GM18861 (cell line): Measurements from ENCODE around the gene SUSD5.
"Not testable (repeated sequence)": the region's sequence is repeated elsewhere in the genome, so short reads cannot be mapped to it uniquely, and the experiment has no call there.

ENCODE experiments used
- ATAC-seq: cut with Tn5 transposase; IDR thresholded peaks from one replicate; pipeline ENCODE4 v1.9.1; 2021; ENCODE audit not compliant: unreplicated experiment

The SUSD5 gene

DNA sequence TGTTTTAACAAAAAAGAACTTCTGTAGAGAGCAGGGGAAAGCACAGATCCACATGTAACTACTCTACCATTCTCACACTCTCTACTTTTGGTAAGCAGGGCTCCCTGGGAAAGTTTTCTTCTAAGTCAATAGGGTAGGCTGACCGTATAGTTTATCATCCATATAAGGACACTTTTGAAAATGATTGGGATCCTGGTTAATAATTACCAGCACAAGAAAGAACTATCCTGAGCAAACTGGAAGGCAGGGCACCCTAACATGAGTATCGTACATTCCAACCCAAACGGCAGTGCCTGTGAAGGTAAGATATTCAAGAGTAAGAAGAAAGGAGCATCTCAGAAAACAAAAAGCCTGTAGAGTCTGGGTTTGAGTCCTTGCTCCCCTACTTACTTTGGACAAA lies 22.1 kb downstream of the SUSD5 start:
- no peak for ATAC-seq

DNA sequence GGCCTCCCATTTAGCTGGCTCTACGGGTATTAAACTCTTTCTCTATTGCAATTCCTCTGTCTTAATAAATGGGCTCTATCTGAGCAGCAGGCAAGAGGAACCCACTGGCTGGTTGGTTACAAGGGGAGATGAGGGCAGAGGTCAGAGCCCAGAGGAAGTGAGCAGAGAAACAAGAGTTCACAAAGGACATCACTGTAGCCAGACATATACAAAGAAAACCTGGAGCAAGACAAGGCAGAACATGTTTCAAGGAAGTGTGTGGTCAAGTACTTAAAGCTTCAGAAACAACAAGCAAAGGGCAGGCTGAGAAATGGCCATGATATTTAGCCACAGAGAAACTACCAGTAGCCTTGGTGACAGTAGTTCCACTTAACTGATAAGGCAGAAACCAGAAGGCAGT lies 24.3 kb downstream of the SUSD5 start:
- no peak for ATAC-seq

DNA sequence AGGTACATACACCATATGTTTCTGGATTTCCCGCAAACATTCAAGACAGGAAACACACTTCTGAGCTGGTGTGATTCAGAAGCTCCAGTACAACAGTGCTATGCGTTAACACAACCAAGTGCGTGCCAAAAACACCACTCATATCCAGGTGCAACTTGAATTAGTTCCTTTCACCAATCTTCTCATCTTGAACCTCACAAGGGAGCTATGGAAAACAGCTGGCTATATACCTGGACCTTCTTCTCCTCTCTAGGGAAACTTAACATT lies 31.3 kb downstream of the SUSD5 start:
- no peak for ATAC-seq

DNA sequence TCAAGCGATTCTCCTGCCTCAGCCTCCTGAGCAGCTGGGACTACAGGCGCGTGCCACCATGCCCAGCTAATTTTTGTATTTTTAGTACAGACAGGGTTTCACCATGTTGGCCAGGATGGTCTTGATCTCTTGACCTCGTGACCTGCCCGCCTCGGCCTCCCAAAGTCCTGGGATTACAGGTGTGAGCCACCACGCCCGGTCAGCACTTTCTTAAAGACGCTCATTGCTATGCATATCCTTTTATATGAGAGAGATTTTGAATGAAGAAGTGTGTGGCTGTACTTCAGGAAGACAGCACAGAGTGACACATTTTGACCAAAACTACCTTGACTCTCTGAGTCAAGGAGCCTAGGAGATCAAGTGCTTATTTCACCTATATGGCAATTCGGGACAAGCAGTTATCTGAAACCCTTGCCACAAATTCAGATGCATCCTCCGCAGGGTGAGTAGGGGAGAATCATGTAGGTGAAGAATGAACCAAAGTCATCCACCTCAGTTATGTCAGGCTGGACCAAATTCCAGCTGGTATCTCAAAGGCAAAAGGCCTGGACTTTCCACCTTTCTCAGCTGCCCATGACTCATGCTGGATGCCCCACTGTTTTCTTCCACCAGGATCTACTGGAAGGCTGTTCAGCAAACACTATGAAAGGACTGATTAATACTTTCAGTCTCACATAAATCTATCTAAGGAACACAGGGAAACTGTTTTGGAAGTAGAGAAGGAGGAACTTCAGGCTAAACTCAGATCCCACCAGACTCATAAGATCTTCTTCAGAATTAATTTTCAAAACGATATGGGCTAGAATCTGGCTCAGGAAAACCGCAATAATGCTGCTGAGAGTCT lies 31.9 kb downstream of the SUSD5 start:
- ATAC-seq = no peak

DNA sequence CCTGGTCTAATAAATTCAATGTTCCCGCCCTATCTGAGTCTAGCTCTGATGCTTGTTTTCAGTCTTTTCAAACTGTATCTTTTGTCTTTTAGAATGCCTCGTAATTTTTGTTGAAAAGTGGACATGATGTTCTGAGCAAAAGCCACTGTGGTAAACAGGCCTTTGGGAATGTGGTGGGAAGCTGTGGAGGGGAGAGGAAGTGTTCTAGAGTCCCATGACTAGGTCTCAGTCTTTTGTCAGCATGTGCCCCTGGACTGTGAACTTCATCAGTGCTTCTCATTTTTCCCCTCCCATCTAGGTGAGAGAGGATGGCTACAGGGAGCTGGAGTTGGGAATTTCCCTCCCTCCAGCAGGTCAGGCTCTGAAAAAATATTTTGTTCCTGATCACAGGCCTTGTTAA lies 33.7 kb downstream of the SUSD5 start:
- ATAC-seq = no peak

DNA sequence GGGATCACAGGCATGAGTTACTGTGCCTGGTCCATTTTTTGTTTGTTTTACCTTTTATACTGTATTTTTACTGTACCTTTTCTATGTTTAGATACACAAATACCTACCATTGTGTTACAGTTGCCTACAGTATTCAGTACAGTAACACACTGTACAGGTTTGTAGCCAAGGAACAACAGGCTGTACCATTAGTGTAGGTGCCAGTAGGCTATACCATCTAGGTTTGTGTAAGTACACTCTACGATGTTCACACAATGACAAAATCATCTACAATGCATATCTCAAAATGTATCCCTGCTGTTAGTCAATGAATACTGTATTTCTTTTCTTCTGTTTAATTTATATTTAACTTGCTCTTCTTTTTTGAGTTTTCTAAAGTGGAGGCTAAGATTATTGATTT lies 37.0 kb downstream of the SUSD5 start:
- not testable (repeated sequence) for ATAC-seq

DNA sequence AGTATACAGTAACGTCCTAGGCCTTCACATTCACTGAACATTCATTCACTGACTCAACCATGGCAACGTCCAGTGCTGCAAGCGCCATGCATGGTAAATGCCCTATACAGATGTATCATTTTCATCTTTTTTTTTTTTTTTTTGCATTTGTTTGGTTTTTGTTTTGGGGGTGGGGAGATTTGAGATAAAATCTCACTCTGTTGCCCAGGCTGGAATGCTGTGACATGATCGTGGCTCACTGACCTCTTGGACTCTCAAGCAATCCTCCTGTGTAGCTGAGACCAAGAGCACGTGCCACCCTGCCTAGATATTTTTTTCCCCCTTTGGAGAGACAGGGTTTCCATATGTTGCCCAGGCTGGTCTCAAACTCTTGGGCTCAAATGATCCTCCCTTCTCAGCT lies 37.4 kb downstream of the SUSD5 start:
- ATAC-seq = no peak

DNA sequence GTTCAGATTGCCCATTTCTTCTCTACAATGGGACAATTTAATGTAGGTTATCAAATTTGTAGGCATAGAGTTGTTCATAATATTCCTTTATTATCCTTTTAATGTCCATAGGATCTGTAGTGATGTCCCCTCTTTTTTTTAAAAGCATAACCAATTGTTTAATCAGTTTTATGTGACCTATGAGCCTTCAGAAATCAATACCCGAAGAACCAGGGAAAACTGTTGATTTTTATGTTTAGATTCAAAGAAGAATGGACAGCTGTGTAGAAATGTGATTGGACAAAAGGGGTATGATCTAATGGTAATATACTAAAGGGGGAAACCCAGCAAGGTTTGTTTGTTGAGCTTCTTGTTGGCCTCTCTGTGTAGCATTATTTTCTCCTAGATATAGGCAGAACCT lies 39.5 kb downstream of the SUSD5 start:
- no peak for ATAC-seq

DNA sequence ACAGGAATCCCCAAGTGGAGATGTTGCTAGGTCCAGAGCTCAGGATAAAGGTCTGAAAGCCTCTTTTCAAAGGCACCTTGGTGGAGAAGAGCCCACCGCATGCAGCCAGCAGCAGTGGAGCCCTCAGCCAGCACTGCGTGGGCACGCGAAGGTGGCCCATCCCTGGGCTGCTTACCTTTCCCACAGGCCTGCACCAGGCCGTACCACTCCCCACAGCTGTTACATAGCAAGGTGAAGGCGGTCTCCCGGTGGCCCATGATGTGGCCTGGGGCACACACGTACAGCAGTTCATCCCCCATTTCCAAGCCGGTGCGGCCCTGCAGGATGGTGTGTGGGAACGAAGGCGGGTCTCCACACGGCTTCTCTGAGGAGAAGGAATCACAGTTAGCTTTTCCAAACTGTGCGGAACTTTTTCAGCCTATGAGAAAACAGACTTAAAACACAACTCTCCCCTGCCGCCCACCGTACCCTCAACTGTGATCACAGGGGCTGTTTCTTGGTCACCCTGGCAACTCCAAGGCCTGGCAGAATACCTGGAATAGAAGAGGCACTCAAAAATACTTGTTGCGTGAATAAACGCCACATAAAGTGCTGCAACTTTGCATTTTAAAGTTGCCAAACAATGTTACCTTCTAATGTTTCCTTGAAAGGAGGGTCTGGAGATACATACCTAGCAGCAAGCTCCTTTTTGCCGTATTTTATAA lies 43.7 kb downstream of the SUSD5 start:
- ATAC-seq = no peak

DNA sequence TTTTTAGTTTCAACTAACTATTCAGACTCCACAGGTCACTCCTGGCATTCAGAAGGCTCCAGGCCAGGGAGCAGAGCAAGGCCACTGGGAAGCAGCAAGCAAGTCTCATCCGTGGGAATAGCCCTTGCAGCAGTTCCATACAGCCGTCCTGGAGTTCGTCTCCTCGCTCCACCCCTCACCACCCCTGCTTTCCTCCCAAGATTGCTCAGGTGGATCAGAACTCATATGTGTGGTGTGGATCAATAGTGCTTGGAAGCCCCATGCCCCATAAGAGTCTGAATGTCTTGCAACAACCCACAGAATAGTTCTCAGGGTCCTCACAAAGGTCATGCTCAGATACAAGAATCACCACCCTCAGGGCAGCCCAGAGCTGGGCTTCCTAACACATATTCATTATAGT lies 44.5 kb downstream of the SUSD5 start:
- ATAC-seq = no peak

DNA sequence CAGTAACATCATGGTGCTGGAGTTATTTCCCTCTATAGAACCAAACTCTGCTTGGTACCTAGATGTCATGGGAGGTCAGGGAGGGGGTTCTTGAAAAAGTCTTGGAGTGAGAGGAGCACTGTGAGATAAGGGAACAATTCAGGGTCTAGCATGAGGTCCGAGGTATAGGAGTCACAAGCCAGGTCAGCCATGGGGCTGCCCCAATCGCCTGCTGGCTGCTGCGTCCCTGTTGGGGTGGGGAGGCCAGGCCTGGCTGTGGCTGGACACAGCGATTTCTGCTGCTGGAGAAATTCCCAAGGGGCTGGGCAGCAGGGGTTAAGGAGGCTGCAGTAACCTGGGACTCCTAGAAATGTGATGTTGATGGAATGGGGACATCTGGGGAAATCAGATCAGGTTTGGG lies 44.9 kb downstream of the SUSD5 start:
- ATAC-seq = no peak

DNA sequence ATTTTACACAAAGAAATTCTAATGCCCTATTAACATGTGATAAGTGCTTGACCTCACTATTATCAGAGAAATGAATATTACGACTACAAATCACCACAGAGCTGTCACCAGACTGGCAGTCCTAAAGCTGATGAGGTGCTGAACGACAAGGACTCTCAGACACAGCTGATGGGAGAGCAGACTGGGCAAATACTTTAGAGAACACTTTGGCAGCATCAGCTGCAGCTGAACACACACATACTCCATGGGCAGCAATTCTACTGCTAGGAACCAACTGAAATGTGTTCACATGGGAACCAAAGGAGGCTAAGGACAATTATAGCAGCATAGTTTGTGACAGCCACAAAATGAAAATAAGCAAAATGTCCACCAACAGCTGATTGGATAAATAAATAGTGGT lies 45.5 kb downstream of the SUSD5 start:
- ATAC-seq = no peak

DNA sequence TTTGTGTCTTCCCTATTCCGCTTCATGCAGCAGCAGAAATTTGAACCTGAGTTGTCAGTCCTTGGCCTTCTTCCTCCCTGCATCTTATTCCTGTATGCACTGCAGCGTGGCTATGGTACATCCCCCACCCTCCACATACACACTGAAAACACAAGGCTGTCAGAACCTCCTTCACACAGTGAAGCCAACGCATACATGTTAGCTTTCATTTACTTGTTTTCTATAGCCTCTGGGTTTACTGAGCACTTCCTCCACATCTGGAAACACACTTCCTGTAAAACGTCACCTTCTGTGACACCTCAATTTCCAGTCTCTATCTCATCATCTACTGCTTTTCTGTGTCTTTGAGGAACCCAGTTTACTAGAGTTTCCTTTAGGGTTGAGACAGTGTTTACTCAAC lies 47.0 kb downstream of the SUSD5 start:
- ATAC-seq = no peak

DNA sequence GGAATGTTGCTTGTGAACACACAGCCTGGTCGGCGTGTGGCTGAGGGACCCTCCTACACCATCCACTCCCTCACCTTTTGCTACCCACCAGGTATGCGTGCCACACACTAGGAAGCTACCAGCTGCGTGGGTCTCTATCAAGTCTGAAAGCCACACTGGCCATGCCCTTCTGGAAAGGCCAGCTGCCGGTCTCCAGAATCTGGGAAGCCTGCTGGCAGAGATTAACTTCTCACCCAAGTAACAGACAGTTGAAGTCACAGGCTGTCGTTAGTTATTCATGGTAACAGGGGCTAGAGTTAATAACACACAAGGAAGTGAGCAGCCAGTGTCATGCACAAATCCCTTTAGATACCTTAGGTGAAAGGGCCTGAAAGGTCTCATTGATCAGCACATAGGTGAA lies 48.1 kb downstream of the SUSD5 start:
- no peak for ATAC-seq

DNA sequence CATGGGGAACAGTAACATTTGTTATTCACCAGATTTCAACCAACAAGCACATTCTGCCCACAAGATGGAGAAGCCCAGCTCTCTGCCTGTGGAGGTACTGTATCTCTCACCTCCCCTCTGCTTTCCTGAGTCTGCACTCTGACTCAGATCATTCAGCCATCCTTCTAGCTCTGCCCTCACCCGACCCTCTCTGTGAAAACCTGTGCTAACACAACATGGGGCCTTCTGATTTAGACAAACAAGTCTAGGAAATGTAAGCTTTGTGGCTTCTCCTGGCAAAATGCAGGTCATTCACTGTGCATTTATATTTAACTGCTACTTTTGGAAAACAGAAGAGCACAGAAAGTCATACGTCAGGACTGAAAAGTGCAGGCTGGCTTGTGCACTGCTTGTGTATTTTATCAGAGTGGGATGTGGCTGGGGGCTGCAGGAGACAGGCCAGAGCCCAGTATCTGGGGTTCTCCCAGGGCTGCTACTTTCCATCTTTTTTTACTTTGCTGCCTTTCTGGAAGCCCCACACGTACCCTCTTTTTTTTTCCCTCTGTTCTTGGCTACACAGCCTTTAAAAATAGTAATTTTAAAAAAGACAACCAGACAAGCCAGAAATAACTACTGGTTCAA lies 50.8 kb downstream of the SUSD5 start:
- ATAC-seq = no peak

DNA sequence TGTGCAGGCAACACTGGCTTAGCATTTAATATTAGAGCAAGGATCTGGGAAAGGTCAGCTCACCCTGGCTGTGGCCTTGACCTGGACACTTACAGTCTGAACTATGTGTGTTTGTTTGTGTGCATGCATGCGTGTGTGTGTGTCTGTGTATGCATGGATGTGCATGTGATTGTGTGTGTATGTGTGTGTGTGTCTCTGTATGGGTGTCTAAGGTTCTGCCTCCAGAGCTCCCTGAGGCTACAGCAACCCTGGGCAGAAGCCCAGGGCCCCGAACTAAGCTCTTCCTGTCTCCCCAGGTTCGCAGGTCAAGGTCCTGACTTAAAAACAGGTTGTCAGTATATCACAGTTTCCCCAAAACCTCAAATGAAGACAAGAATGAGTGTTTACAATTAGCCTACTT lies 51.3 kb downstream of the SUSD5 start:
- no peak for ATAC-seq

DNA sequence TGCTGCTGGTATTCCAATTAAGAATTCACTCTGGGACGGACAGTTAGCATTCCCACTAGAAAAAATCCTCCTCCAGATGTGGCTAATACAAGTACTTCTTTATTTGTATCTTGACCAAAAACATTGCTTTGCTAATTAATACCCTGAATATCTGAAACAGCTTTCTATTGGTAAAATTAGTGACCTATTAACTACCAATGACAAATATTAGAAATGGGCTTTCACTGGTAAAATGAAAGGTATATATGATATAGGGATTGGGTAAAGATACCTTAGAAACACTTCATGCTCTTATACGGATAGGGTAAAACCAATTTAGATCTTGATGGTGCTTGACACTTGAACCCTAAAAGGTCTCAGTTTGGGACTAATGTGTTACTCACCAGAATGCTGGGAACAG lies 52.5 kb downstream of the SUSD5 start:
- ATAC-seq = peak; percentile 77

DNA sequence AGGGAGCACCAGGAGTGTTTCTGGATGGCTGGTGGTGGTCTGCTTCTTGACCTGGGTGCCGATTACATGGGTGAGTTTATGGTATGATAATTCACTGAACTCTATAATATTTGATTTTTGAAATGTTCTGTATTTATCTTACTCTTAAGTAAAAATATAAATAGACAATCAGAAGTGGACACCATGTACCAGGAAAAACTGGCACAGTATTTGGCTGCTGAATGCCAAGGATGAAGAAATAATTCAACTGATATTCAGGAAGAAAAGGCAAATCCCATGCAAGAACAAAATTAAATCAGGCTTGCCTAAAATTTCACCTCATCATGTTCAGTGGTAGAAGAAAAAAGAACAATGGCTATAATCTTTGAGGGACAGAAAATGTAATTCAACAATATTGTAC lies 53.2 kb downstream of the SUSD5 start:
- ATAC-seq = no peak

DNA sequence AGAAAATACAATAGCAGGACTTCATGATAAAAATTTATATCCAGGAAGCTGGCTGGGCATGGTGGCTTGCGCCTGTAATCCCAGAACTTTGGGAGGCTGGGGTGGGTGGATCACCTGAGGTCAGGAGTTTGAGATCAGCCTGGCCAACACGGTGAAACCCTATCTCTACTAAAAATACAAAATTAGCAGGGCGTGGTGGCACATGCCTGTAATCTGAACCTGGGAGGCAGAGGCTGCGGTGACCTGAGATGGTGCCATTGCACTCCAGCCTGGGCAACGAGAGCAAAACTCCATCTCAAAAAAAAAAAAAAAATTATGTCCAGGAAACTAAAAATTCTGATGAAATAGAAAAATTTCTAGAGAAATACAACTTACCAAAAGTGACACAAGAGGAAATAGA lies 56.0 kb downstream of the SUSD5 start:
- not testable (repeated sequence) for ATAC-seq

DNA sequence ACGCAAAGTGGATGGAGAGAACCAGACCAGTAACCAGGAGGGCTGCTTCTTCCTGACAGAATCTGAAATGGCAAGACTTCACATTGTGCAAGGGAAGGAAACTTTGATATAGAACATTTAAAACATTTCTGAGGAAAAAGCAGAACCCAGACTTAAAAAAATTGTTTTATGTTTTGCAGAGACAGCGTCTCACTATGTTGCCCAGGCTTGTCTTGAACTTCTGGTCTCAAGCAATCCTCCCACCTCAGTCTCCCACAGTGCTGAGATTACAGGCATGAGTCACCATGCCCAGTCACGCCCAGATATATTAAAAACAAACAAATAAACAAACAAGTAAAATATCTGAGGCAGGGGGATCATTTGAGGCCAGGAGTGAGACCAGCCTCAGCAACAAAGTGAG lies 58.6 kb downstream of the SUSD5 start:
- no peak for ATAC-seq

DNA sequence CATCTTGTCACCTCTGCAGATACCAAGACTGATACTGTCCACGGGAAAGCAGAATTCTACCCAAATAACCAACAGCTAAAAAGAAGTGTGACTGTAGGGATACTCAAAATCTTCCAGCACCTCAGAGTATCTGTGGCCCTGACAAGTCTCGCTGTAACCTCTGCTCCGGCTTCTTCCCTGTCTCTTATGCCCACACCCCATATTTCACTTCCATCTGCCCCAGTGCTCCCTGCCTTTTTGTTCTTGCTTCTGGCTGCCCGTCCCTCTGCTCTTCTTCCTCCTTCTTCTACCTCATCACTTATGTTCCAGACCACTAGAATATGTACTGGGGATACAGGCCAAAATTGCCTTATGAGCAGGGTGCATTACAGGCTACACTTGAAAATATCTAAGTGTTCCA lies 59.4 kb downstream of the SUSD5 start:
- ATAC-seq = no peak

DNA sequence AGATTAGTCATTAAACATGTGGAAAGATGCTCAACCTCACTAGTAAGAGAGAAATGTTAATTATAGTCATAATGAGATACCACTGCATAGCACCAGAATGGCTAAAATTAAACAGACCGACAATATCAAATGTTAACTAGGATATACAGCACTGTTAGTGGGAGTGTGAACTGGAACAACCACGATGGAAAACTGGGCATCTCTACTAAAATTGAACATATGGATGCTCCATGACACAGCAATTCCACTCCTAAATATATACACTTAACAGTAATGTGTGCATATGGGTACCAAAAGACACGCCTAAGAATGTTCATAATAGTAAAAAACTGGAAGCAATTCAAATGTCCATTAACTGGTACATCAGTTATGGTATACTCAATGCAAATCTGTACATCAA lies 63.3 kb downstream of the SUSD5 start:
- no peak for ATAC-seq

DNA sequence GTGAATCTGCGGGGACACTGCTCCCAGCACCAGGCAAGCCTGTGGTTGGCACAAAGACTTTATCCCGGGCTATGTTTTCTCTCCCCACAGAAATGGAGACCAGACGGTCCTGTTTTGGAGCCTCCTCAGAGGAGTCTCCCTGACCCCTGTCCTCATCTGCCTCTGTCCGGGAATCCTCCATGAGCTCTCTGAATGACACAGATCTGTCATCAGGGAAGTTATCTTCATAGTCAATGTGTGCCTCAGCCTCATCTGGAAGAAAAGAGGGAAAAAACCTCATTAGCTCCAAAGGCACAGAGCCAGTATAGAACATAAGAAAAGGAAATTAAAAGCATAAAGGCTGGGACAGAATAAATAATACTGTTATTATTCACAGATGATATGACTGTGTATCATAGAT lies 64.8 kb downstream of the SUSD5 start:
- no peak for ATAC-seq
